K562 (cell line): ENCODE data around the gene PLEK2. TPM values are rescaled to one million over a fixed set of nuclear protein-coding genes. Genes with fewer than 3 reads are reported as not detected.

Source experiments
- ATAC-seq: fragments of 200-7000 bp; cut with Tn5 transposase; 3 replicates; pipeline ENCODE4 v1.9.1; 2020; ENCODE audit warnings: moderate library complexity
- BruUV-seq: library from RNA; stranded (reverse); fragments of 400-500 nt; replicated peaks from 2 replicates; lab custom pipeline; 2021; lab: Mats Ljungman, UMichigan
- CTCF ChIA-PET: fragments of 300-600 bp; formaldehyde crosslinking; extraction: SDS; loops from one replicate; lab custom pipeline; 2021; ENCODE audit warnings: low intra/inter-chr PET ratio; lab: Yijun Ruan, JAX
- POLR2A ChIA-PET: fragments of 300-600, 350-650 bp; sonication (Branson Sonifier 250); formaldehyde crosslinking; extraction: SDS; loops from one replicate; lab custom pipeline; 2021; ENCODE audit warnings: antibody characterized with exemption, inconsistent platforms; lab: Yijun Ruan, JAX
- DNase-seq, 4 experiments: peaks; one replicate each; pipeline versions ENCODE4 v3.0.0 to v3.0.0-alpha.2; 2011 to 2018; ENCODE audit warnings: low spot score in 3 of 4, mixed read lengths in 3 of 4; ENCODE audit errors: extremely low read depth in 1 of 4
- FAIRE-seq: peaks from 2 replicates; lab custom pipeline; 2011; peaks lifted over from hg19 to GRCh38; lab: Jason Lieb, UNC
- H2AFZ ChIP-seq: 2 replicates; pipeline ENCODE4 v1.6.0; 2011; ENCODE audit warnings: low read depth, low read length, control low read depth, inconsistent platforms
- H3K27ac ChIP-seq: fragments of 200-600 bp; 3 replicates; pipeline ENCODE4 v1.8.0; 2011; ENCODE audit warnings: low read depth, mild to moderate bottlenecking, control low read depth, inconsistent platforms, low read length, moderate library complexity, mixed read lengths; ENCODE audit errors: extremely low read depth
- H3K27me3 ChIP-seq, 2 experiments: fragments of 300-600 bp in 1 of 2; 2 replicates in 1 of 2; 3 replicates in 1 of 2; pipeline versions ENCODE4 v1.6.0 to v1.8.0; 2011; ENCODE audit warnings: inconsistent platforms in 2 of 2, low read length in 2 of 2, mild to moderate bottlenecking in 1 of 2, mixed read lengths in 1 of 2, moderate library complexity in 1 of 2; ENCODE audit not compliant: control insufficient read depth in 2 of 2, insufficient read depth in 2 of 2
- H3K36me3 ChIP-seq: fragments of 300-600 bp; 3 replicates; pipeline ENCODE4 v1.8.0; 2011; ENCODE audit warnings: mild to moderate bottlenecking, low read length, inconsistent platforms; ENCODE audit not compliant: control insufficient read depth, insufficient read depth
- H3K4me1 ChIP-seq, 2 experiments: fragments of 200-600 bp in 1 of 2; replicated peaks in 1 of 2; 2 replicates in 1 of 2; 3 replicates in 1 of 2; pipeline versions ENCODE4 v1.5.1 to v1.8.0; 2011; ENCODE audit warnings: inconsistent platforms in 2 of 2, low read length in 2 of 2, mild to moderate bottlenecking in 1 of 2, mixed read lengths in 1 of 2, moderate library complexity in 1 of 2; ENCODE audit not compliant: control insufficient read depth in 2 of 2, insufficient read depth in 2 of 2
- H3K4me2 ChIP-seq: 2 replicates; pipeline ENCODE4 v1.6.1; 2011; ENCODE audit warnings: low read length, control low read depth, inconsistent platforms, mixed read lengths; ENCODE audit not compliant: insufficient read depth
- H3K4me3 ChIP-seq: fragments of 200-600 bp; sonication (generic), shearing (Covaris generic); 2 replicates; pipeline ENCODE4 v1.5.1; 2016; ENCODE audit warnings: control low read depth, inconsistent platforms
- H3K79me2 ChIP-seq: fragments of 200-600 bp; 3 replicates; pipeline ENCODE4 v1.8.0; 2011; ENCODE audit warnings: low read length, inconsistent platforms; ENCODE audit not compliant: control insufficient read depth, insufficient read depth
- H3K9ac ChIP-seq, 2 experiments: 2 replicates each; pipeline versions ENCODE4 v1.6.0 to v1.6.1; 2011; ENCODE audit warnings: low read depth in 2 of 2, low read length in 2 of 2, control low read depth in 1 of 2, inconsistent platforms in 1 of 2, mild to moderate bottlenecking in 1 of 2, mixed read lengths in 1 of 2; ENCODE audit not compliant: insufficient read depth in 1 of 2
- H3K9me1 ChIP-seq: one replicate; pipeline ENCODE4 v1.6.0; 2011; ENCODE audit warnings: inconsistent platforms, mild to moderate bottlenecking, low read length, moderate library complexity; ENCODE audit not compliant: control insufficient read depth, insufficient read depth
- H3K9me3 ChIP-seq: replicated peaks from 2 replicates; pipeline ENCODE4 v1.5.1; 2011; ENCODE audit warnings: low read depth, low read length, inconsistent platforms; ENCODE audit not compliant: control insufficient read depth, insufficient read depth
- H4K20me1 ChIP-seq: replicated peaks from 2 replicates; pipeline ENCODE4 v1.6.1; 2011; ENCODE audit warnings: low read length, inconsistent platforms, mixed read lengths; ENCODE audit not compliant: control insufficient read depth, insufficient read depth
- CEBPB ChIP-seq: fragments of 450-650 bp; IDR thresholded peaks from 2 replicates; pipeline ENCODE4 v1.6.1; 2016; ENCODE audit warnings: missing genetic modification characterization, missing compliant biosample characterization
- HDAC2 ChIP-seq: fragments of 450-650 bp; IDR thresholded peaks from 2 replicates; pipeline ENCODE4 v1.6.1; 2016; ENCODE audit warnings: mild to moderate bottlenecking
- LEF1 ChIP-seq: fragments of 450-650 bp; IDR thresholded peaks from 2 replicates; pipeline ENCODE4 v1.6.1; 2016; ENCODE audit warnings: mild to moderate bottlenecking
- RBM39 ChIP-seq: fragments of 200-400 bp; formaldehyde crosslinking; optimal IDR thresholded peaks from 2 replicates; pipeline ENCODE3; 2018; ENCODE audit warnings: low read depth, low read length
- ZNF696 ChIP-seq: fragments of 250-450 bp; sonication (Bioruptor Pico); conservative IDR thresholded peaks from 2 replicates; pipeline ENCODE4 v1.4.0; 2020; ENCODE audit warnings: mild to moderate bottlenecking, moderate library complexity
- WGBS: fragments of 100-300 bp; shearing (Covaris generic); methylation state at CpG from one replicate; pipeline ENCODE4 v1.1.6; 2016; ENCODE audit warnings: low coverage, mixed read lengths; ENCODE audit not compliant: insufficient coverage; ENCODE audit errors: missing lambda C conversion rate; 5-methylcytosine and 5-hydroxymethylcytosine counted together
- in situ Hi-C: fragments of 300-500 bp; cut with MboI; formaldehyde crosslinking; loops from 4 replicates; pipeline ENCODE4 v1.15.0; 2018; ENCODE audit warnings: inconsistent platforms, mixed read lengths
- intact Hi-C: fragments of 100-400 bp; cut with micrococcal nuclease; formaldehyde crosslinking; loops from 2 replicates; pipeline ENCODE4 v1.14.2; 2022
- polyA plus RNA-seq, 8 experiments: library from polyadenylated mRNA; depleted of rRNA in 4 of 8; stranded (reverse) in 5 of 8; unstranded in 3 of 8; fragments of >200 nt; fragmentation: Nextera tagmentation in 2 of 8; fragmentation: Illumina TruSeq in 1 of 8; extraction: Ambion mirVana in 2 of 8; extraction: Trizol in 1 of 8; gene quantifications; 2 replicates each; pipeline versions ENCODE4 v1.2.1 to v1.2.3, GENCODE V29; 2011 to 2014; ENCODE audit warnings: inconsistent platforms in 1 of 8, missing spikeins in 1 of 8
- total RNA-seq, 7 experiments: library from RNA; depleted of rRNA in 6 of 7; stranded (reverse); fragments of >200 nt in 6 of 7; fragmentation: Illumina TruSeq in 2 of 7; extraction: Trizol in 2 of 7; gene quantifications; 2 replicates each; pipeline versions ENCODE4 v1.2.1 to v1.2.3, GENCODE V29; 2011 to 2021; ENCODE audit warnings: low replicate concordance in 1 of 7
- TF ChIP-seq, protein P1 (sequence below), 3 experiments: IDR thresholded peaks in 2 of 3; conservative IDR thresholded peaks in 1 of 3; 2 replicates each; pipeline ENCODE4 v1.5.1; 2011 to 2012; ENCODE audit warnings: low read length in 3 of 3, mild to moderate bottlenecking in 3 of 3, control low read depth in 2 of 3, improper control_type of control experiment in 1 of 3, inconsistent platforms in 1 of 3, low read depth in 1 of 3, mixed read lengths in 1 of 3, moderate library complexity in 1 of 3; ENCODE audit not compliant: insufficient read depth in 2 of 3
- TF ChIP-seq, protein P2 (sequence below): fragments of 450-650 bp; formaldehyde crosslinking; IDR thresholded peaks from 2 replicates; pipeline ENCODE4 v1.4.0; 2022; ENCODE audit warnings: mild to moderate bottlenecking, moderate library complexity

Gene PLEK2
- total and polyA plus RNA-seq, 9 of the 15 experiments (the other 6 are each of a cell fraction or from before 2014, with no cell fraction given), result not detected

DNA sequence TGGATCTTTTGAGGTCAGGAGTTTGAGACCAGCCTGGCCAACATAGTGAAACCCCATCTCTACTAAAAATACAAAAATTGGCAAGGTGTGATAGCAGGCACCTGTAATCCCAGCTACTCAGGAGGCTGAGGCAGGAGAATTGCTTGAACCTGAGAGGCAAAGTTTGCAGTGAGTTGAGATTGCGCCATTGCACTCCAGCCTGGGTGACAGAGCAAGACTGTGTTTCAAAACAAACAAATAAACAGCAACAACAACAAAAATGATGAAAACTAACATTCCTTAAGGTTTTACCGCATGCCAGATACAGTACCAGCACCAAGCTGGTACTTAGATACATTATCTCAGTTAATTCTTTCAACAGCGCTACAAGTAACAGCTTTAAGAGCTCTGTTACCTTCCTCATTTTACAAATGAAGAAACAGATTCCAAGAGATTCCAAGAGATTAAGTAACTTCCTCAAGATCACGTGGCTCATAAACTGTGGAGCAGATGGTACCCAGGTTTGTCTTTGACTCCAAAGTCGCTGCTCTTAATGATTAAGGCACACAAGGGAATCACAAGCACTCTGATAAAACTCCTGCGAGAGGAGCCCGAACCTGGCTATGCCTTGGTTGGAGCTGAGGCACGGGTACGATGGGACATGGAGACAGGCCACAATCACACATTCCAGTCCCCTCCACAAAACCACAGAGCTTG, 17.7 kb upstream of the PLEK2 start:
- Histone ChIP-seq H3K36me3 (no peaks in the 10 kb centered on the region), H4K20me1 (no peaks in the 10 kb centered on the region), H3K79me2 (no peaks in the 10 kb centered on the region), H3K4me2 (no peak overlapping the region), H3K27me3 (peaks cover 2 to 5% of the 10 kb centered on the region in 2 experiments; a peak in 2 of 5 replicates), H3K27ac (no peak overlapping the region), H3K4me1 (peaks cover 12 to 28% of the 10 kb centered on the region in 2 experiments; a peak in 4 of 5 replicates), H3K9ac (no peak overlapping the region), H3K4me3 (no peak overlapping the region), H3K9me1 (no peaks in the 10 kb centered on the region), H3K9me3 (no peaks in the 10 kb centered on the region), H2AFZ (no peak overlapping the region)
- ChIA-PET POLR2A (no interaction called here), CTCF (no interaction called here)
- TF ChIP-seq, protein P1, sequence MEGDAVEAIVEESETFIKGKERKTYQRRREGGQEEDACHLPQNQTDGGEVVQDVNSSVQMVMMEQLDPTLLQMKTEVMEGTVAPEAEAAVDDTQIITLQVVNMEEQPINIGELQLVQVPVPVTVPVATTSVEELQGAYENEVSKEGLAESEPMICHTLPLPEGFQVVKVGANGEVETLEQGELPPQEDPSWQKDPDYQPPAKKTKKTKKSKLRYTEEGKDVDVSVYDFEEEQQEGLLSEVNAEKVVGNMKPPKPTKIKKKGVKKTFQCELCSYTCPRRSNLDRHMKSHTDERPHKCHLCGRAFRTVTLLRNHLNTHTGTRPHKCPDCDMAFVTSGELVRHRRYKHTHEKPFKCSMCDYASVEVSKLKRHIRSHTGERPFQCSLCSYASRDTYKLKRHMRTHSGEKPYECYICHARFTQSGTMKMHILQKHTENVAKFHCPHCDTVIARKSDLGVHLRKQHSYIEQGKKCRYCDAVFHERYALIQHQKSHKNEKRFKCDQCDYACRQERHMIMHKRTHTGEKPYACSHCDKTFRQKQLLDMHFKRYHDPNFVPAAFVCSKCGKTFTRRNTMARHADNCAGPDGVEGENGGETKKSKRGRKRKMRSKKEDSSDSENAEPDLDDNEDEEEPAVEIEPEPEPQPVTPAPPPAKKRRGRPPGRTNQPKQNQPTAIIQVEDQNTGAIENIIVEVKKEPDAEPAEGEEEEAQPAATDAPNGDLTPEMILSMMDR (IDR thresholded peaks at IDR 0.05 in 2 of 3, conservative IDR thresholded peaks at IDR 0.05 in 1 of 3; ENCODE audit: insufficient read depth in 2 of 3, low read depth in 1 of 3, low read length in 3 of 3), result no peak
- TF ChIP-seq LEF1 (no peak), HDAC2 (no peak), ZNF696 (CRISPR knock-in tag) (no peak), CEBPB (tag) (peak; percentile 39), RBM39 (no peak)
- TF ChIP-seq, protein P2, sequence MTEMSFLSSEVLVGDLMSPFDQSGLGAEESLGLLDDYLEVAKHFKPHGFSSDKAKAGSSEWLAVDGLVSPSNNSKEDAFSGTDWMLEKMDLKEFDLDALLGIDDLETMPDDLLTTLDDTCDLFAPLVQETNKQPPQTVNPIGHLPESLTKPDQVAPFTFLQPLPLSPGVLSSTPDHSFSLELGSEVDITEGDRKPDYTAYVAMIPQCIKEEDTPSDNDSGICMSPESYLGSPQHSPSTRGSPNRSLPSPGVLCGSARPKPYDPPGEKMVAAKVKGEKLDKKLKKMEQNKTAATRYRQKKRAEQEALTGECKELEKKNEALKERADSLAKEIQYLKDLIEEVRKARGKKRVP (CRISPR knock-in tag), result no peak
- FAIRE-seq (no peak), ATAC-seq (no peak), DNase-seq (no peak)
- no TSS peak for BruUV-seq
- 54% methylated on average over 9 of the region's 9 CpGs for WGBS
- in situ Hi-C loops (loop anchor here (10.0 kb wide), 2 partner anchors 145 to 275 kb away; partner anchors contain the start of gene RDH12), intact Hi-C loops (loop anchor here (5.0 kb wide), 2 partner anchors 88 to 273 kb away; partner anchors contain the start of gene RDH12)
